Suppressor macrophage treated with lipopolysaccharide for 4 hours (primary cell): ENCODE measurements around the gene DNM1.
"Not testable (repeated sequence)": the region's sequence is repeated elsewhere in the genome, so short reads cannot be mapped to it uniquely, and the experiment has no call there.

Source experiments
- DNase-seq: peaks from one replicate; pipeline ENCODE4 v3.0.0-alpha.2; 2020

Gene DNM1

GRCh38 chr9:128178806-128179431 lies 24.3 kb upstream of the DNM1 start:
- DNase-seq, result no peak

DNA sequence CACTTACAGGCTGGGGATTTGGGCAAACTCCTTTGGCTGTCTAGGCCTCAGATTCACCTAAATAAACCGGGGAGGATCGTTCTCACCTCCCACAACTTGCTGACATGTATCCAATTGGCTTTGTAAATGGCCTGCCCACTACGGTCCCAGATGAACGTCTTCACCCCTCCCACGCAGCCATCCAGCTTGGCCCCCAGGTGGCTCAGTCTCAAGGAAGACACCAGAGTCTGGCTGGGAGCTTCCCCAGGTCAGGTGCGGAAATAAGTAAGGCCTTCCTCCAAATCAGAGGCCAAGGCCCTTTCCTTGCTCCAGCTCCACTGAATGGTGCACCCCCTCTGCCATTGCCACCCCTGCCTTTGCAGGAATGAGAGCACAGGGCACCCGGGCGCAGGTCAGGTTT lies 23.2 kb upstream of the DNM1 start:
- DNase-seq, result no peak

DNA sequence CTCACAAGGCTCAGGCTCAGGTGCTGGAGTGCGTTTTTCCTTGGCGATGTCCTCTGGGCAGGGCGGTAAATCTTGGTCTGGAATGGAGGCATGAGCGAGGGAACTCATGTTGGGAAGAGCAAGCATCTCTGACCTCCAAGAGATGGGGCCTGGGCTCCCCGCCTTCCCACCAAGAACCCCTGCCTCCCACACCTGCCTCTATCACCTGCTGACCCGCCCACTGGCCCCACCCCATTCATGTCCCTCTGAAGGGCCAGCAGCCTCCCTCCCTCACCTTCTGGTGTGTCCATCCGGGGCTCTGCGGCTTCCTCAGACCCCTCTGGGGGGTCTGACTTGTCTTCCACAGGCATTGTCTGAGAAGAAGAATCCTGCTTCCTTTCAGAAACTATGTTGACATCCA lies 22.7 kb upstream of the DNM1 start:
- no peak for DNase-seq

- DNase-seq, result not testable (repeated sequence)
These were observed 21.7 kb upstream of the DNM1 start for GRCh38 chr9:128181480-128181879.

DNA sequence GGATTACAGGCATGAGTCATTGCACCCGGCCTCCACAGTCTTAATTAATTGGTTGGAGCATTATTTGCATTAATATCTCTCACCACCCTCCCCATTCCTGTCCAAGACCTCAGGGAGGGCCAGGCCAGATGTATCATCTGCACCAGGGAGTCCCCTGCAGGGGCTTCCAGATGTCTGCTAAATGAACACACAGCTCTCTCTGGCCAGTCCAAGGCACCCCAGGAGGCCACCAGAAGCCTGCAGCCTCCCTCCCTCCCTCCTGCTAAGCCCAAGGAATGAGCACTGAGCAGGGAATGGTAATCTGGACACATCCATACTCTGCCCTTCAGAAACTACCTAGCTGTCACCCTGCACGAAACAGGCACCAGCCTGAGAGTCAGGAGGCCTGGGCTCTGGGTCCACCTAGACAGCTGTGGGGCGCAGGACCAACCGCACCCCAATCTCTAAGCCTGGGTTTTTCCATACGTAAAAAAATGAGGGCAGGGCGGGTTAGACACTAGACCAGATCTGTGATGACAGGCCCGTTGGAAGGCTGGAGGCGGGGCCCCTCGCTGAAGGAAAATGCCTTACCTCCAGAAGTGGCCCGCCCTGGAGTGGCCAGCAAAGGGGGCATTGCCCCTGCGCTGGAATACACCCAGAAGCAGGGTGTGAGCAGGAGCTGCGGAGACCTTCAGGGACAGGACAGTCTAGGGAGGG lies 20.1 kb upstream of the DNM1 start:
- no peak for DNase-seq

DNA sequence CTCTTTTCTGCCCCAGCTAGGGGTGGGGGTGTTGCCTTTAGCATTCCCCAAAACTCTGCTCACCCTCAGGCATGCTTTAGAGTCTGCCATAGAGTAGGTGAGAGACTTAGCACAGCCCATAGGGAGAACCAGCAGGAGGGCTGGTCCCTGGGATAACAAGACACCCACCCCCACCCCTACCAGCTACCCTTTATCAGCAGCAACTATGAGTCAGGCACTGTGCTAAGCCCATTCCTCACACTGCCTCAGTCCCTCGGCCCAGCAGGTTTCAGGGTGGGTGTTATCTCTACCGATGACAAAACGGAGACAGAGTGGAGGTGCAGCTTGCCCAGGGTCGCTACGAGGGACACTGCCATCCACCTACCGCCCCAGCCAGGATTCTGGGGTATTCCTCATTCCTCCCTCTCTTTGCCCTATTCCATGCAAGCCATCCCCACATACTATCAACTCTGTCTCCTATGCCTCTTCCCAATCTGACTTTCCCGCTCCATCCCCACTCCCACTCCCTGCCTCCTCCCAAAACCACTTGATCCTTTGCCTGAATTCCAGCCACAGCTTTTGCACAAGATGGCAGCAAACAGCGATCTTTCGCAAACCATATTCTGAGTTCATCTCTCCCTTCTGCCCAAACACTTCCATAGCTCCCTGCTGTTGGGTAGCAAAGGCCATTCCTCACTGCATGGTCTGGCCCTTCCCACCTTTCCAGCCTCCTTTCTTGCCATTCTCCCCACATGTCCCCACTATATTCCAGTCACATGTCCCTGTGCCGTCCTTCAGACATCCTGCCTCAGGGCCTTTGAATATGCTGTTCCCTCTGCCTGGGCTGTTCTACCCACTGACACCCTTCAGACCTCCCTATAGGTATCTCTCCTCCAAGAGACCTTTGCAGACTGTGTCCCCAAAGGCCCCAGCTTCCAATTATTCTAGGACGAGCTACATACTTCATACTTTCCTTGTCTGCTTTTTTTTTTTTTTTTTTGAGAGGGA lies 16.9 kb upstream of the DNM1 start:
- no peak for DNase-seq

- no peak for DNase-seq
These were observed 15.8 kb upstream of the DNM1 start for GRCh38 chr9:128187361-128187760.

- no peak for DNase-seq
These were observed 15.0 kb upstream of the DNM1 start for GRCh38 chr9:128188209-128188608.

- DNase-seq, result no peak
These were observed 13.2 kb upstream of the DNM1 start for GRCh38 chr9:128190013-128190412.

DNA sequence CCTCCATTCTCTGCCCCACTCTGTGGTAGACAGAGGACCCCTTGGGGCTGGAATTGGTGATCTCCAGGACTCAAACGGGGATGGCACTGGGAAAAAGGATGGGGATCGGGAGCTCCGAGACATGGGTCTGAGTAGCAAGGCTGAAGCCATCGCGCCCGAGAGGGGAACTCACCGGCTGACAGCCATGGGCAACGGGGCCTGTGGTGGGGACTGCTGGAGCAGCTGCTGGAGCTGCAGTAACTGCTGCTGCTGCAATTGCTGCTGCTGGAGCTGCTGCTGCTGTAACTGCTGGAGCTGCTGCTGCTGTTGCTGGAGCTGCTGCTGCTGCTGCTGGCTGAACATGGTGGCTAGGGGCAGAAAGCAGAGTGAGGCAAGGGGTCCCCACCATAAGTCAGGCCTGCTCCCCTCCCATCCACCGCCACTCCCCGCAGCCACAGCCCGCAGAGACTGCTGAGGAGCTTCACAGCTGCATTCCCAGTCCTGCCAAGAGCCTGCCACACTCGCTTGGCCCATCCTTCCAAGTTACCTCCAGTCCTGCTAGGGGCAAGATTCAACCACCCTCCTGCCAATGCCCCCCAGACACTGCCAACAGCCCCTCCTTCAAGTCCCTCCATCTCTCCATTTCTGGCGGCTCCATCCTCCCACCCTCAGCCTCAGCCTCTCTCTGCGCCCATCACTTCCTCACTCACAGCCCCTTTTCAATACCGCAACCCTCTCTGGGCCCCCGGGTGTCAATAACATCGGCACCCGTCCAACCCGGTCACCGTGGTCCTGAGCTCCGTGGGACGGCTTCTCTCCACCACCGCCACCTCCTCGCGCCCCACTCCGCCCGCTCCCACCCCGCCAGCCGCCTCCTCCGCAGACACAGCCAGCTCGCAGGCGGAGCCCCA lies 12.4 kb upstream of the DNM1 start:
- DNase-seq, result no peak

GRCh38 chr9:128191406-128192046 lies 11.7 kb upstream of the DNM1 start, which contains the start of gene CIZ1:
Gene CIZ1 (minus strand): TSS chr9:128191572. CDS start chr9:128190857, 715 bp downstream.
- DNase-seq, result peak; percentile 92

- peak; percentile 87 for DNase-seq
These were observed 10.4 kb upstream of the DNM1 start for GRCh38 chr9:128192601-128193371.

- no peak for DNase-seq
These were observed 9.6 kb upstream of the DNM1 start for GRCh38 chr9:128193469-128194096.

DNA sequence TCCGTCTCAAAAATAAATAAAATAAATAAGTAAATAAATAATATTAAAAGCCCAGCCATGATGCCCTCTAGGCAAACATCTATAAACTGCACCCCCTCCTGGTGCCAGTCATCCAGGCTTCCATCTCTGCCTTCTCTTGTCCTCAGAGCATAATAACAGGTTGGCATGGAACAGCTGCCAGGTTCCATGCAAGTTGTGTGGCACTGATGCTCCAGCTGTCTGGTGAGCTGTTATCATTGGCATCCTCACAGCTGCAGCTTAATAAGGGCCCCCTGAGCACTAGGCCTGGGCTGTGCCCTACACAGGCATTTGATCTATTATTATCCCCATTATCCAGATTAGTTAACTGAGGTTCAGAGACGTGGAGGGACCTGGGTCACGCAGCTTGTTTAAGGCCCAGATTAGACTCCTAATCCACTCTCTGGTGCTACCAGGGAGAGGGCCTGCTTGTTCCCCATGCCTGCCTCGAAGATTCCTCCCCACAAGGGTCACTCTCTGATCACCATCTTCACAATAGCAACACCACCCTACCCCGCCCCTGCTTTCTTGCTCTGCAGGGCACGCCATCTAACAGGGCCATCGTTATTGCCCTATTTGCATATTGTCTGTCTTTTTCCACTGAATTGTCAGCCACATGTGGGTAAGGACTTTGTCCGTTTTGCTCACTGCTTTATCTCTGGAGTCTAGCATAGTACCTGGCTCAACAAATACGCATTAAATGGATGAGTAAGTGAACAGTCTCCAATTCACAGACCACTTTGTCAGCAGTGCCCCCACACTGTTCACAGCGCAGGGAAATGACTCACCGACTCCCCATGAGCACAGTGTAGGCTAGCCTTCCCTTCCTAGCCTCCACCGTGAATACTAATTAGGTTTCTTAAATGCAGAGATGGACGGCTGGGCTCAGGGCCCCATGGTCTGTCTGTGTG lies 1.5 kb upstream of the DNM1 start:
- no peak for DNase-seq

- no peak for DNase-seq
These were observed 543 bp upstream of the DNM1 start for GRCh38 chr9:128202648-128203023.

DNA sequence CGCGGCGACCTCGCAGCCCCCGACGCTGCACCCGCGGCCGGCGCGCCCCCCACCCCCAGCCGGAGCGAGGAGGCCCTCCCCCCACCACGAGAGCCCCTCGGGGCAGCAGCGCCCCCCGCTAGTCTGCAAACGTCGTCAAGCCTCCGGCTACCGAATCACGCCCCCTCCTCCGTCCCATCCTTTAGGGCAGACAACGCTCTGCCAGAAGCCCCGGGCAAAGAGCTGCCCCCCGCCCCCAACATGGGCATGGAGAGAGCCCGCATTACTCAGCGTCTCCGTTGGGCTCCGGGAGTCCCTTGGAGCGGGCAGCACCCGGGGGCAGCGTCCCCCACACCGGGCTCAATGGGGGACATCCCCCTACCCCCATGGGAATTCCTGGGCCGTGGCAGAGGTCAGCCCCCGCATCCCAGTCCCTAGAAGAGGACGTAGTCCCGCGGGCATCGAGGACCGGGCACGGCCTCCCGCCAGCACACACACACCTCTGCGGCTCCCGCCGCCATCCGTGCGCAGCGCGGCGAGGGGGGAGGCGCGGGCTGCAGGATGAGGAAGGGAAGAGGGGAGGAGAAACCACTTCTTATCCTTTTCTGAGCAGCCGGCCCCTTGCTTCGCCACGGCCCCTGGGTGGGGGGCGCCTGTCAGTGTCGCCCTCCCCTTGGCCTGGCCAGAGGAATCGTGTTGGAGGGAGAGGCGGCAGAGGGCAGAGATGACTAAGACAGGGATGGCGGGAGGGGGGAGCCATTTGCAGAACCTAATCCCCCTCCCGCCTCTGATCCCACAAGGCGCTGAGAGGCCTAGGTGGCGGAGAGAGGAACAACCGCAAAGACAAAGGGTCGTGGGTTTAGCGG lies 750 bp downstream of the DNM1 start:
- DNase-seq, result peak; percentile 28

- DNase-seq, result no peak
These were observed 1.7 kb downstream of the DNM1 start for GRCh38 chr9:128204858-128205257.

- DNase-seq, result no peak
These were observed 2.2 kb downstream of the DNM1 start for GRCh38 chr9:128205296-128205944.
